NT2/D1 (cell line): ENCODE data around the gene CREB3L1.

Experiments used
- SUZ12 ChIP-seq: IDR thresholded peaks from 2 replicates; pipeline ENCODE4 v1.6.1; 2011; ENCODE audit not compliant: insufficient read length, insufficient read depth; ENCODE audit errors: extremely low read depth
- ZNF274 ChIP-seq: IDR thresholded peaks from 2 replicates; pipeline ENCODE4 v1.6.1; 2011; ENCODE audit warnings: mild to moderate bottlenecking, low read depth, low read length

DNA sequence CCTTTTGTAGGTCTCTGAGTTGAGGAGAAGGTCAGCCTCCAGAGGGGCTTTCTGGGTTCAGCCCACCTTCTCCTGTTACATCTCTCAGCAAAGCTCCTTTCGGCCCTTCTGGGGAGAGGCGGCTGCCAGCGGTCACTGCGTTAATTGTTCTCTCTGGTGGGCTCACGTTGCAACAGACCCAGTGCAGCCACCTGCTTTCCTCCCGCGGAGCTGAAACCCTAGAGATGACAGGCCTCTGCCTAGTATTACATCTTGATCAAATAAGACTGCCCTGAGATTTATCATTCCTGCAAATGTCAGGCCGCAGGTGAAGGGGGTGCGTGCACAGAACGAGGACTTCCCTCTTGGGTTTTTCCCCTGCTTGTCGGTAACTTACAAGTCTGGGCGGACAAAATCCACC, 43.2 kb upstream of the CREB3L1 start:
- no peak for TF ChIP-seq SUZ12
- no peak for TF ChIP-seq ZNF274
